H9 (cell line): ENCODE results near the gene WDHD1. TPM values are rescaled to one million over a fixed set of nuclear protein-coding genes. Genes with fewer than 3 reads are reported as not detected.

Source experiments
- DNase-seq: peaks from one replicate; pipeline ENCODE4 v3.0.0-alpha.2; 2017
- H2AFZ ChIP-seq: one replicate; pipeline ENCODE4 v1.6.1; 2013; ENCODE audit warnings: mild to moderate bottlenecking, low read length, control low read depth, moderate library complexity
- H2AK5ac ChIP-seq: 2 replicates; pipeline ENCODE4 v1.6.1; 2013; ENCODE audit warnings: low read length, control low read depth, mixed read lengths; ENCODE audit not compliant: insufficient read length
- H2BK120ac ChIP-seq: one replicate; pipeline ENCODE4 v1.6.1; 2013; ENCODE audit warnings: low read depth, mild to moderate bottlenecking, low read length, control low read depth, inconsistent platforms; ENCODE audit not compliant: poor library complexity, severe bottlenecking
- H2BK12ac ChIP-seq: 2 replicates; pipeline ENCODE4 v1.6.1; 2013; ENCODE audit warnings: low read length, control low read depth, mixed read lengths, low read depth; ENCODE audit not compliant: insufficient read length
- H2BK15ac ChIP-seq: 2 replicates; pipeline ENCODE4 v1.6.1; 2013; ENCODE audit warnings: low read depth, low read length, control low read depth
- H2BK20ac ChIP-seq: one replicate; pipeline ENCODE4 v1.6.1; 2013; ENCODE audit warnings: low read depth, mild to moderate bottlenecking, low read length, control low read depth, inconsistent platforms; ENCODE audit not compliant: poor library complexity, severe bottlenecking
- H2BK5ac ChIP-seq: 2 replicates; pipeline ENCODE4 v1.6.1; 2013; ENCODE audit warnings: low read length, control low read depth, mixed read lengths; ENCODE audit not compliant: insufficient read length
- H3K14ac ChIP-seq: 2 replicates; pipeline ENCODE4 v1.6.1; 2013; ENCODE audit warnings: low read length, control low read depth; ENCODE audit not compliant: insufficient read depth
- H3K18ac ChIP-seq: 2 replicates; pipeline ENCODE4 v1.6.1; 2013; ENCODE audit warnings: low read depth, mild to moderate bottlenecking, mixed read lengths, low read length, control low read depth; ENCODE audit not compliant: insufficient read length
- H3K23ac ChIP-seq: 2 replicates; pipeline ENCODE4 v1.6.1; 2013; ENCODE audit warnings: low read length, control low read depth, mixed read lengths, low read depth; ENCODE audit not compliant: insufficient read length
- H3K23me2 ChIP-seq: 2 replicates; pipeline ENCODE4 v1.6.1; 2013; ENCODE audit warnings: low read depth, mild to moderate bottlenecking, mixed read lengths, low read length, control low read depth; ENCODE audit not compliant: insufficient read length, poor library complexity, severe bottlenecking
- H3K27ac ChIP-seq: 2 replicates; pipeline ENCODE4 v1.5.1; 2013; ENCODE audit warnings: low read length, control low read depth, mixed read lengths, low read depth; ENCODE audit not compliant: insufficient read length
- H3K27me3 ChIP-seq: 2 replicates; pipeline ENCODE4 v1.6.1; 2013; ENCODE audit warnings: low read length, control low read depth, inconsistent platforms; ENCODE audit not compliant: insufficient read depth
- H3K4ac ChIP-seq: 2 replicates; pipeline ENCODE4 v1.6.1; 2013; ENCODE audit warnings: low read depth, mild to moderate bottlenecking, control low read depth, inconsistent platforms, low read length, moderate library complexity
- H3K4me1 ChIP-seq: 2 replicates; pipeline ENCODE4 v1.6.1; 2013; ENCODE audit warnings: low read length, control low read depth, inconsistent platforms; ENCODE audit not compliant: insufficient read depth
- H3K4me2 ChIP-seq: 2 replicates; pipeline ENCODE4 v1.6.1; 2013; ENCODE audit warnings: low read length, control low read depth, mixed read lengths; ENCODE audit not compliant: insufficient read length, insufficient read depth
- H3K56ac ChIP-seq: 2 replicates; pipeline ENCODE4 v1.6.1; 2013; ENCODE audit warnings: low read depth, mild to moderate bottlenecking, mixed read lengths, low read length, control low read depth; ENCODE audit not compliant: insufficient read length
- H3K79me1 ChIP-seq: 2 replicates; pipeline ENCODE4 v1.6.1; 2013; ENCODE audit warnings: low read depth, mild to moderate bottlenecking, moderate library complexity, low read length, control low read depth, inconsistent platforms; ENCODE audit not compliant: insufficient read depth, poor library complexity, severe bottlenecking
- H3K79me2 ChIP-seq: 2 replicates; pipeline ENCODE4 v1.6.1; 2013; ENCODE audit warnings: low read length, control low read depth, inconsistent platforms; ENCODE audit not compliant: insufficient read depth
- H3K9ac ChIP-seq: 2 replicates; pipeline ENCODE4 v1.6.1; 2013; ENCODE audit warnings: low read length, control low read depth, mixed read lengths; ENCODE audit not compliant: insufficient read length; ENCODE audit errors: extremely low read depth
- H3K9me3 ChIP-seq: one replicate; pipeline ENCODE4 v1.6.1; 2013; ENCODE audit warnings: low read depth, low read length, inconsistent platforms; ENCODE audit not compliant: control insufficient read depth
- H3T11ph ChIP-seq: one replicate; pipeline ENCODE4 v1.6.1; 2013; ENCODE audit warnings: mild to moderate bottlenecking, low read length, control low read depth, inconsistent platforms
- H4K20me1 ChIP-seq: one replicate; pipeline ENCODE4 v1.6.1; 2013; ENCODE audit not compliant: control insufficient read depth, insufficient read length, insufficient read depth
- H4K5ac ChIP-seq: 2 replicates; pipeline ENCODE4 v1.6.1; 2013; ENCODE audit warnings: low read depth, mild to moderate bottlenecking, mixed read lengths, low read length, control low read depth; ENCODE audit not compliant: insufficient read length
- H4K8ac ChIP-seq: replicated peaks from 2 replicates; pipeline ENCODE4 v1.6.1; 2013; ENCODE audit warnings: low read length, control low read depth, mixed read lengths, low read depth; ENCODE audit not compliant: insufficient read length
- H4K91ac ChIP-seq: 2 replicates; pipeline ENCODE4 v1.6.1; 2013; ENCODE audit warnings: low read depth, mild to moderate bottlenecking, moderate library complexity, mixed read lengths, low read length, control low read depth; ENCODE audit not compliant: insufficient read length
- H3K27ac Mint-ChIP-seq, 3 experiments: 2 replicates in 2 of 3; 3 replicates in 1 of 3; pipeline ENCODE4 v1.8.0; 2020 to 2021; ENCODE audit warnings: mixed read lengths in 3 of 3, mild to moderate bottlenecking in 1 of 3, moderate library complexity in 1 of 3
- H3K27me3 Mint-ChIP-seq: 2 replicates; pipeline ENCODE4 v1.8.0; 2021; ENCODE audit warnings: low read depth, mild to moderate bottlenecking, moderate library complexity, mixed read lengths
- H3K36me3 Mint-ChIP-seq, 3 experiments: 2 replicates in 2 of 3; 3 replicates in 1 of 3; pipeline ENCODE4 v1.8.0; 2020 to 2021; ENCODE audit warnings: low read depth in 3 of 3, mixed read lengths in 3 of 3; ENCODE audit not compliant: insufficient read depth in 1 of 3
- H3K4me1 Mint-ChIP-seq, 2 experiments: 2 replicates each; pipeline ENCODE4 v1.8.0; 2020; ENCODE audit warnings: mixed read lengths in 2 of 2
- H3K4me3 Mint-ChIP-seq, 2 experiments: 2 replicates in 1 of 2; 3 replicates in 1 of 2; pipeline ENCODE4 v1.8.0; 2020 to 2021; ENCODE audit warnings: mild to moderate bottlenecking in 2 of 2, mixed read lengths in 2 of 2, moderate library complexity in 1 of 2
- H3K9me3 Mint-ChIP-seq, 2 experiments: 2 replicates in 1 of 2; 3 replicates in 1 of 2; pipeline ENCODE4 v1.8.0; 2020; ENCODE audit warnings: mild to moderate bottlenecking in 2 of 2, mixed read lengths in 2 of 2, moderate library complexity in 1 of 2
- CTCF ChIP-seq: fragments of 200-600 bp; sonication (generic); conservative IDR thresholded peaks from 3 replicates; pipeline ENCODE4 v1.8.0; 2021; ENCODE audit warnings: antibody characterized with exemption, mild to moderate bottlenecking
- total RNA-seq: library from RNA; stranded (reverse); gene quantifications from 2 replicates; pipeline ENCODE4 v1.2.1, GENCODE V29; 2021

The WDHD1 gene
- total RNA-seq, 1 experiment from 2014 or later = 93.7 TPM

- no peak overlapping the region for H3K56ac ChIP-seq
- H2BK5ac ChIP-seq = no peak overlapping the region
- H2AK5ac ChIP-seq = no peak overlapping the region
- H4K20me1 ChIP-seq = no peaks in the 10 kb centered on the region
- H3K4me3 Mint-ChIP-seq = no peak overlapping the region
- no peak overlapping the region for H4K5ac ChIP-seq
- H4K91ac ChIP-seq = no peak overlapping the region
- peaks cover 6 to 9% of the 10 kb centered on the region in 2 experiments for H3K4me1 Mint-ChIP-seq
- no peak for TF ChIP-seq CTCF
- no peak overlapping the region for H4K8ac ChIP-seq
- H3K14ac ChIP-seq = no peak overlapping the region
- no peaks in the 10 kb centered on the region for H3K9me3 ChIP-seq
- H3K36me3 Mint-ChIP-seq = no peaks in the 10 kb centered on the region
- no peak overlapping the region for H3K23ac ChIP-seq
- H3K27ac ChIP-seq = no peak overlapping the region
- no peak for DNase-seq
- H3K79me2 ChIP-seq = no peaks in the 10 kb centered on the region
- no peak overlapping the region for H2BK120ac ChIP-seq
- H2AFZ ChIP-seq = no peak overlapping the region
- peaks cover 8% of the 10 kb centered on the region; the same call in 1 of the 2 replicates for H3K27me3 ChIP-seq
- no peaks in the 10 kb centered on the region for H3K4me1 ChIP-seq
- no peak overlapping the region for H2BK20ac ChIP-seq
- H3K9me3 Mint-ChIP-seq = no peaks in the 10 kb centered on the region
- no peak overlapping the region for H3K9ac ChIP-seq
- no peak overlapping the region for H3K4me2 ChIP-seq
- H2BK15ac ChIP-seq = no peak overlapping the region
- peaks cover 9% of the 10 kb centered on the region for H3K23me2 ChIP-seq
- no peak overlapping the region for H3T11ph ChIP-seq
- H2BK12ac ChIP-seq = no peak overlapping the region
- no peak overlapping the region; a peak in 1 of 7 replicates for H3K27ac Mint-ChIP-seq
- H3K27me3 Mint-ChIP-seq = peaks cover 30% of the 10 kb centered on the region
- no peak overlapping the region for H3K18ac ChIP-seq
- H3K79me1 ChIP-seq = no peaks in the 10 kb centered on the region
- no peak overlapping the region for H3K4ac ChIP-seq
Measured at GRCh38 chr14:54906075-54906474, 120.8 kb downstream of the WDHD1 start.
